Spleen (tissue), 7 donors: ENCODE measurements around the gene P2RY6.

Experiments
- POLR2A ChIP-seq, 3 donors: fragments of 450-650 bp; IDR thresholded peaks; one replicate each; pipeline ENCODE4 v1.5.1; 2017; ENCODE audit warnings: antibody characterized with exemption in 3 of 3, mild to moderate bottlenecking in 1 of 3
- TF ChIP-seq, protein P1 (sequence below), 11 experiments: fragments of 200-600 bp in 7 of 11; fragments of 450-650 bp in 4 of 11; sonication (generic) in 4 of 11; IDR thresholded peaks in 8 of 11; conservative IDR thresholded peaks in 3 of 11; 1 replicate in 7 of 11; 2 replicates in 4 of 11; pipeline versions ENCODE4 v1.4.0 to v1.8.0; 2016 to 2021; ENCODE audit warnings: antibody characterized with exemption in 11 of 11, inconsistent platforms in 4 of 11, mild to moderate bottlenecking in 1 of 11
- donor health status: DM: no; HTN: no; CAD: no; lungs with moderate emphysema.
- donor health status: DM: no; HTN: no; CAD: no.
- donor health status: DM: no; HTN: no; CAD: no.

DNA sequence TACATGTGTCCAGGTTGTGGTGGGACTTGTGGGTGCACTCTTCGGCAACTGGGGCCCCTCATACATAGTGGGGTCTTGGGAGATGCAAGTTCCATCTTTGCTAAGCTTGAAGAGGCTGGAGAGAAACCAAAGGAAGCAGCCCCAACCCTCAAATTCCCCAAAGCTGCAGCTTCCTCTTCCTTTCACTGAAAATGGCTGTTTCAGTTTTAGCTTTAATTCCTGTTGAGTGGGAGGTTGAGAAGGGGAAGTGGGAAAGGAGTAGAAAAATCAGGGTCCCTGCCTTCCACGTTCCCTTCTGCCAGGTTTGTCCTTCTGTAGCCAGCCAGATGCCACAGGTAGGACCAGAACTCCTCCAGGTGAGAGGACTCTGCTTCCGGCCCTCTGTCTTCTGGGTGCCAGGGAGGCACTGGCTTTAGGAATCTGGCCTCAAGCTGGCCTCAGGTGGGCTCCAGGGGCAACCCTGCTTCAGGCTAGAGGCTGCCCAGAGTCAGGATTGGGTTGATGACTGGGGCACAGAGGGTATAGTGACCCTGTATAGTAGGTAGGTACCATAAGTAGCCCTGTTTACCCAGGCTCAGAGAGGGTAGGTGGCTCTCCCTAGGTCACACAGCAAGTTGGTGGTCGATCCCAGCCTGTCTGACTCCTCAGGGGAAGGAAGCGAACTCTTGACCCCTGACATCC lies 16.2 kb downstream of the P2RY6 start:
- TF ChIP-seq, protein P1, sequence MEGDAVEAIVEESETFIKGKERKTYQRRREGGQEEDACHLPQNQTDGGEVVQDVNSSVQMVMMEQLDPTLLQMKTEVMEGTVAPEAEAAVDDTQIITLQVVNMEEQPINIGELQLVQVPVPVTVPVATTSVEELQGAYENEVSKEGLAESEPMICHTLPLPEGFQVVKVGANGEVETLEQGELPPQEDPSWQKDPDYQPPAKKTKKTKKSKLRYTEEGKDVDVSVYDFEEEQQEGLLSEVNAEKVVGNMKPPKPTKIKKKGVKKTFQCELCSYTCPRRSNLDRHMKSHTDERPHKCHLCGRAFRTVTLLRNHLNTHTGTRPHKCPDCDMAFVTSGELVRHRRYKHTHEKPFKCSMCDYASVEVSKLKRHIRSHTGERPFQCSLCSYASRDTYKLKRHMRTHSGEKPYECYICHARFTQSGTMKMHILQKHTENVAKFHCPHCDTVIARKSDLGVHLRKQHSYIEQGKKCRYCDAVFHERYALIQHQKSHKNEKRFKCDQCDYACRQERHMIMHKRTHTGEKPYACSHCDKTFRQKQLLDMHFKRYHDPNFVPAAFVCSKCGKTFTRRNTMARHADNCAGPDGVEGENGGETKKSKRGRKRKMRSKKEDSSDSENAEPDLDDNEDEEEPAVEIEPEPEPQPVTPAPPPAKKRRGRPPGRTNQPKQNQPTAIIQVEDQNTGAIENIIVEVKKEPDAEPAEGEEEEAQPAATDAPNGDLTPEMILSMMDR (IDR thresholded peaks at IDR 0.05 in 8 of 11, conservative IDR thresholded peaks at IDR 0.05 in 3 of 11): no peak
- no peak for TF ChIP-seq POLR2A (IDR thresholded peaks at IDR 0.05)
